Choroid plexus epithelial cell (primary cell): Measurements from ENCODE around the gene SCO1.
"Not testable (repeated sequence)": the region's sequence is repeated elsewhere in the genome, so short reads cannot be mapped to it uniquely, and the experiment has no call there.

Source experiments
- DNase-seq: peaks from one replicate; pipeline ENCODE4 v3.0.0-alpha.2; 2010; ENCODE audit warnings: low read depth
- H3K4me3 ChIP-seq: 2 replicates; pipeline ENCODE4 v1.5.1; 2011; ENCODE audit warnings: low read depth, mild to moderate bottlenecking, control low read depth, low read length, moderate library complexity
- CTCF ChIP-seq: conservative IDR thresholded peaks from 2 replicates; pipeline ENCODE4 v1.5.1; 2011; ENCODE audit warnings: low read depth, mild to moderate bottlenecking, control low read depth, inconsistent platforms, low read length, moderate library complexity

Gene SCO1

GRCh38 chr17:10698096-10698818, 924 bp upstream of the SCO1 start:
- DNase-seq, result peak; percentile 59
- H3K4me3 ChIP-seq, result peak overlapping the region; percentile 89
- no peak for TF ChIP-seq CTCF

GRCh38 chr17:10695875-10696407, 1.4 kb downstream of the SCO1 start:
- peak overlapping the region; percentile 89 for H3K4me3 ChIP-seq
- DNase-seq, result not testable (repeated sequence)

GRCh38 chr17:10687499-10687898, 9.8 kb downstream of the SCO1 start:
- DNase-seq, result no peak
- no peak overlapping the region for H3K4me3 ChIP-seq
- no peak for TF ChIP-seq CTCF

GRCh38 chr17:10683853-10684252, 13.5 kb downstream of the SCO1 start:
- no peak overlapping the region for H3K4me3 ChIP-seq
- peak; percentile 57 for TF ChIP-seq CTCF
- peak; percentile 64 for DNase-seq

- DNase-seq, result peak; percentile 47
- no peak for TF ChIP-seq CTCF
These were observed 15.4 kb downstream of the SCO1 start for GRCh38 chr17:10681866-10682446.

GRCh38 chr17:10674704-10675103, 22.6 kb downstream of the SCO1 start:
- no peak for TF ChIP-seq CTCF
- DNase-seq, result no peak
- no peak overlapping the region for H3K4me3 ChIP-seq

More at GRCh38 chr17:10681866-10682446, 15.4 kb downstream of the SCO1 start:
- no peak overlapping the region for H3K4me3 ChIP-seq

GRCh38 chr17:10673312-10673711, 24.0 kb downstream of the SCO1 start:
- no peak for DNase-seq
- TF ChIP-seq CTCF, result no peak
- H3K4me3 ChIP-seq, result no peak overlapping the region
